Activated T-helper 2 cell treated with anti-CD3 and anti-CD28 coated beads, Interferon-gamma antibody, Interleukin-2, Interleukin-4, amounts not matched to agents 10 μg/mL and 5 μg/mL and 100 μg/mL, durations not matched to agents 14 hours and 24 hours and 36 hours (primary cell): ENCODE data around the gene TCHH. TPM values are rescaled to one million over a fixed set of nuclear protein-coding genes. Genes with fewer than 3 reads are reported as not detected.
"Not testable (repeated sequence)": the region's sequence is repeated elsewhere in the genome, so short reads cannot be mapped to it uniquely, and the experiment has no call there.

Source experiments
- DNase-seq: peaks from one replicate; pipeline ENCODE4 v3.0.0; 2021; ENCODE audit warnings: low spot score
- H3K27ac Mint-ChIP-seq: one replicate; pipeline ENCODE4 v1.8.0; 2021; ENCODE audit warnings: mixed read lengths
- H3K27me3 Mint-ChIP-seq: one replicate; pipeline ENCODE4 v1.8.0; 2021; ENCODE audit warnings: low read depth, mixed read lengths
- H3K36me3 Mint-ChIP-seq: one replicate; pipeline ENCODE4 v1.8.0; 2021; ENCODE audit warnings: low read depth, mixed read lengths
- H3K4me1 Mint-ChIP-seq: one replicate; pipeline ENCODE4 v1.8.0; 2021; ENCODE audit warnings: low read depth, mixed read lengths
- H3K4me3 Mint-ChIP-seq: one replicate; pipeline ENCODE4 v1.8.0; 2021; ENCODE audit warnings: low read depth, mild to moderate bottlenecking, moderate library complexity, mixed read lengths
- H3K9me3 Mint-ChIP-seq: one replicate; pipeline ENCODE4 v1.8.0; 2021; ENCODE audit warnings: mixed read lengths
- intact Hi-C: fragments of 100-400 bp; cut with micrococcal nuclease; formaldehyde crosslinking; loops from one replicate; pipeline ENCODE4 v1.15.1; 2023
- total RNA-seq: library from RNA; stranded (reverse); gene quantifications from 2 replicates; pipeline ENCODE4 v1.2.3, GENCODE V29; 2022

Gene TCHH
- total RNA-seq, 1 donor from 2014 or later = 0.02 TPM

DNA sequence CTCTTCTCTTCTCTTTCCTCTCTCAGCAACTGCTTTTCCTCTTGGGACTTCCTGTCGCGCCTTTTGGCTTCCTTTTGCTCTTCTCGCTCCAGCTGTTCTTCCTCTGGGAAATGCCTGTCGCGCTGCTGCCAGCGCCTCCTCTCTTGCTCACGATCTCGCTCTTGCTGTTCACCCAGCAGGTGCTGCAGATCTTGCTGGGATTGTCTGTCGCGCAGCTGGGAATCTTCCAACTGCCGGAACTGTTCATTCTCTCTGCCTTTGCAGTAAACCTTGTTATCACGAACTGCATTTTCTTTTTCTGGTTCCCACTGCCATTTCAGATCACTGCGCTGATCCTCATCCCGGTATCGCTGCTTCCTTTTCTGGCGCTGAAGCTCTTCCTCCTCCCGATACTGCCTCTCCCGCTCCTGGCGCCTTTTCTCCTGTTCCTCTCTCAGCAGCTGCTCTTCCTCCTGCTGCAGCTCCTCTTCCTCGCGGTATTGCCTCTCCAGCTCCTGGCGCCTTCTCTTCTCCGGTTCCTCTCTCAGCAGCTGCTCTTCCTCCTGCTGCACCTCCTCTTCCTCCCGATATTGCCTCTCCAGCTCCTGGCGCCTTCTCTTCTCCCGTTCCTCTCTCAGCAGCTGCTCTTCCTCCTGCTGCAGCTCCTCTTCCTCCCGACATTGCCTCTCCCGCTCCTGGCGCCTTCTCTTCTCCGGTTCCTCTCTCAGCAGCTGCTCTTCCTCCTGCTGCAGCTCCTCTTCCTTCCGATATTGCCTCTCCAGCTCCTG lies 5.8 kb downstream of the TCHH start:
- DNase-seq = no peak
- intact Hi-C loops = no loop called here
- H3K27ac Mint-ChIP-seq = no peak overlapping the region
- H3K9me3 Mint-ChIP-seq = no peaks in the 10 kb centered on the region
- H3K4me1 Mint-ChIP-seq = peaks cover 2% of the 10 kb centered on the region
- peaks cover 3% of the 10 kb centered on the region for H3K36me3 Mint-ChIP-seq
- no peak overlapping the region for H3K4me3 Mint-ChIP-seq
- peaks cover 9% of the 10 kb centered on the region for H3K27me3 Mint-ChIP-seq

GRCh38 chr1:152108882-152109222 lies 6.4 kb downstream of the TCHH start:
- Mint-ChIP-seq H3K9me3 (no peaks in the 10 kb centered on the region), H3K4me3 (no peak overlapping the region), H3K4me1 (peaks cover 2% of the 10 kb centered on the region), H3K27ac (no peak overlapping the region), H3K36me3 (peaks cover 3% of the 10 kb centered on the region), H3K27me3 (peaks cover 10% of the 10 kb centered on the region)
- intact Hi-C loops = no loop called here
- DNase-seq = no peak

- no peak overlapping the region for H3K4me3 Mint-ChIP-seq
- peaks cover 3% of the 10 kb centered on the region for H3K36me3 Mint-ChIP-seq
- H3K4me1 Mint-ChIP-seq = peaks cover 2% of the 10 kb centered on the region
- H3K9me3 Mint-ChIP-seq = no peaks in the 10 kb centered on the region
- intact Hi-C loops = no loop called here
- no peak for DNase-seq
- peaks cover 17% of the 10 kb centered on the region for H3K27me3 Mint-ChIP-seq
- H3K27ac Mint-ChIP-seq = peak overlapping the region; percentile 8
These were observed 7.0 kb downstream of the TCHH start for GRCh38 chr1:152107984-152108881.

- intact Hi-C loops = no loop called here
- H3K9me3 Mint-ChIP-seq = no peaks in the 10 kb centered on the region
- no peak for DNase-seq
These were observed 7.9 kb downstream of the TCHH start for GRCh38 chr1:152107031-152107983.

DNA sequence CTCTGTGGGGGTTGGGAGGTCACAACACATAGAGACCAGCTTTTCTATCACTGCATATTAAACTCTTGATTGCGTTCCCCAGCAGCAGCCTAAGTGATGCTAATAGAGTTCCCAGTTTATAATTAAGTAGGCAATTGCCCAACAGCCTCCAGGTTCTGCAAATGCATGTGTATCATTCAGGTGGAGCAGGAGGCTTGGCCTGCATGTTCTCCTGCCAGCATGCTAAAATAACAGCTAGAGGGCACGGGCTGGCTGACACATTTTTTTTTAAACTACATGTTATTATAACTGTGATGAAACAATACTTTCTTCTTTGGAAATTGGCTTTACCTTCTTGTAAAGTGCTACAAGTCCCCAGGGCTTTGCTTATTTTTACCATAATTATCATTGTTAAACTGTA lies 10.4 kb downstream of the TCHH start:
- peaks cover 3% of the 10 kb centered on the region for H3K36me3 Mint-ChIP-seq
- intact Hi-C loops = no loop called here
- no peaks in the 10 kb centered on the region for H3K9me3 Mint-ChIP-seq
- no peak overlapping the region for H3K4me3 Mint-ChIP-seq
- H3K27me3 Mint-ChIP-seq = peaks cover 42% of the 10 kb centered on the region
- no peak for DNase-seq
- no peak overlapping the region for H3K27ac Mint-ChIP-seq
- H3K4me1 Mint-ChIP-seq = peaks cover 2% of the 10 kb centered on the region

More at GRCh38 chr1:152107031-152107983, 7.9 kb downstream of the TCHH start:
- H3K36me3 Mint-ChIP-seq = peaks cover 3% of the 10 kb centered on the region
- no peak overlapping the region for H3K27ac Mint-ChIP-seq
- peaks cover 2% of the 10 kb centered on the region for H3K4me1 Mint-ChIP-seq
- H3K27me3 Mint-ChIP-seq = peaks cover 23% of the 10 kb centered on the region
- H3K4me3 Mint-ChIP-seq = no peak overlapping the region

GRCh38 chr1:152096931-152097330 lies 18.3 kb downstream of the TCHH start:
- H3K36me3 Mint-ChIP-seq = no peaks in the 10 kb centered on the region
- H3K4me3 Mint-ChIP-seq = no peak overlapping the region
- no peaks in the 10 kb centered on the region for H3K4me1 Mint-ChIP-seq
- no peak for DNase-seq
- H3K27me3 Mint-ChIP-seq = peaks cover 70% of the 10 kb centered on the region
- no peak overlapping the region for H3K27ac Mint-ChIP-seq
- no peaks in the 10 kb centered on the region for H3K9me3 Mint-ChIP-seq
- intact Hi-C loops = no loop called here

- no peak for DNase-seq
- intact Hi-C loops = no loop called here
- no peak within 1 kb of the TSS for H3K4me3 Mint-ChIP-seq
- H3K4me1 Mint-ChIP-seq = no peaks in the 10 kb centered on the region
- H3K27me3 Mint-ChIP-seq = peaks cover 41% of the 10 kb centered on the region
- H3K36me3 Mint-ChIP-seq = no peaks in the 10 kb centered on the region
- H3K27ac Mint-ChIP-seq = no peak within 1 kb of the TSS
- H3K9me3 Mint-ChIP-seq = no peaks in the 10 kb centered on the region
These were observed 26.1 kb downstream of the TCHH start, which contains the start of gene TCHHL1 for GRCh38 chr1:152089014-152089674. Gene TCHHL1 (minus strand): TSS chr1:152089064. CDS start chr1:152088143, 921 bp downstream.

GRCh38 chr1:152086760-152087159 lies 28.5 kb downstream of the TCHH start:
- Mint-ChIP-seq H3K36me3 (no peaks in the 10 kb centered on the region), H3K4me1 (no peaks in the 10 kb centered on the region), H3K9me3 (no peaks in the 10 kb centered on the region), H3K4me3 (no peak overlapping the region), H3K27ac (no peak overlapping the region), H3K27me3 (peaks cover 35% of the 10 kb centered on the region)
- intact Hi-C loops = no loop called here
- no peak for DNase-seq

GRCh38 chr1:152084853-152085252 lies 30.4 kb downstream of the TCHH start:
- Mint-ChIP-seq H3K27me3 (peaks cover 22% of the 10 kb centered on the region), H3K4me3 (no peak overlapping the region), H3K36me3 (no peaks in the 10 kb centered on the region), H3K4me1 (no peaks in the 10 kb centered on the region), H3K9me3 (no peaks in the 10 kb centered on the region), H3K27ac (no peak overlapping the region)
- no peak for DNase-seq
- intact Hi-C loops = no loop called here

- DNase-seq, H3K4me3 Mint-ChIP-seq, intact Hi-C loops: not testable (repeated sequence)
These were observed 34.2 kb downstream of the TCHH start for GRCh38 chr1:152081026-152081425.

GRCh38 chr1:152080494-152080893 lies 34.8 kb downstream of the TCHH start:
- H3K4me1 Mint-ChIP-seq, H3K36me3 Mint-ChIP-seq, DNase-seq, H3K27ac Mint-ChIP-seq, H3K4me3 Mint-ChIP-seq, H3K9me3 Mint-ChIP-seq, intact Hi-C loops: not testable (repeated sequence)
- peaks cover 13% of the 10 kb centered on the region for H3K27me3 Mint-ChIP-seq

More at GRCh38 chr1:152081026-152081425, 34.2 kb downstream of the TCHH start:
- H3K9me3 Mint-ChIP-seq, H3K4me1 Mint-ChIP-seq, H3K27ac Mint-ChIP-seq, H3K36me3 Mint-ChIP-seq: not testable (repeated sequence)
- peaks cover 12% of the 10 kb centered on the region for H3K27me3 Mint-ChIP-seq
